ENCODE data around the gene CTBS.

CTBS gene

DNA sequence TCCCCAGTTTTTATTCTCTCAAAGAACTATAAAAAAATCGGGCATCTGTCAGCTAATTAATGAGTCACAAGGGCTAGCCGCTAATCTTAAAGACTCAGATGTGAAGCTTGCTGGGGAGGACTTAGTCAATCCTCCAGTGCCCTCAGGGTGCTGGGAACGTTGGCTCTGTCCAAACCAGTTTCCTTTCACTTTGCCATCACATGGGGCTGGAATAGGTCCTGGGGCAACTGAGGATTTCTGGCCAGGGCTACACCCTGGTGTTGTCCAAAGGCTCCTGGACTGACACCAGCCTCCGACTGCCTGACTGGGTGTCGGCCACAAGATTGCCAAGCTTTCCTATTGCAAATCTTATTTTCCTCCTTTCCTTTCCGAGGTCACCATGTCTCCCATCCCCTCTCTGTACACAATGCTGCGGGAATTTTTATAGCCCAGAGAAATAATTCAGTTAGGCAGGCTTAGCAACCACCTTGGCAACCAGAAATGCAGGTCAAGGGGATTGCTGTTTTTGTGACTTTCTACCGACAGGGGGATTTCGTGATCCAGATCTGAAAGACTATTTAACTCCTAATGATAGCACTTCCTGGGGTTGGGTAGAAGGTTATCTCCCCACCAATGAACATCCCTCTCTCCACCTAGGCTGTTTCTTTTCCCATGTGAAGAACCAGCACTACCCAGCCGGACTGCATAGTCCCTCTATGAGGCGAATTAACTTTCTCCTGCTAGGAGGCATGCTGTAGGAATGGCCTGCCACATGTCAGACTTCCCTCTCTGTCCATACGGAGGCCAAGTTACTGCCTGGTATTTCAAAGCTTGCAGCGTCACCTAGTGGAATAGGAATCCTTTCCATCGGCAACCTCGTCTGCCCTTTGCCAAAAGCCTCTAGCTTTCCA lies 29.9 kb upstream of the CTBS start:
- DNase-seq = peak; percentile 52
- Histone ChIP-seq H3K79me2 (ENCODE audit: low read length) (no peaks in the 10 kb centered on the region), H3K4me3 (ENCODE audit: low read length) (no peak overlapping the region), H3K4me1 (ENCODE audit: low read length) (0 out of 2 replicates have a peak, but pooled peaks cover 1% of the 10 kb centered on the region), H4K20me1 (ENCODE audit: insufficient read depth, low read length) (no peaks in the 10 kb centered on the region), H3K9me3 (replicated peaks; ENCODE audit: insufficient read depth, low read length) (no peaks in the 10 kb centered on the region), H2AFZ (ENCODE audit: low read length) (peak overlapping the region; percentile 40; the same call in 1 of the 2 replicates), H3K9me2 (replicated peaks; ENCODE audit: insufficient read depth, low read length) (no peaks in the 10 kb centered on the region), H3K27ac (ENCODE audit: low read length) (no peak overlapping the region), H3K4me2 (ENCODE audit: low read depth, low read length) (peak overlapping the region; percentile 26), H3K36me3 (replicated peaks; ENCODE audit: insufficient read depth, low read length) (no peaks in the 10 kb centered on the region), H3K9ac (ENCODE audit: low read length) (no peak overlapping the region), H3F3A (ENCODE audit: insufficient read depth, low read length) (no peaks in the 10 kb centered on the region), H3K27me3 (replicated peaks; ENCODE audit: insufficient read depth, low read length) (no peaks in the 10 kb centered on the region)
- TF ChIP-seq EZH2phosphoT487 (IDR thresholded peaks at IDR 0.05; ENCODE audit: low read length) (no peak), CTCF (IDR thresholded peaks at IDR 0.05; ENCODE audit: low read length) (peak; percentile 52), EZH2 (optimal IDR thresholded peaks at IDR 0.05; ENCODE audit: low read depth, low read length) (no peak)

- Histone ChIP-seq H3K27me3 (replicated peaks; ENCODE audit: insufficient read depth, low read length) (no peaks in the 10 kb centered on the region), H3K9ac (ENCODE audit: low read length) (no peak overlapping the region), H3K36me3 (replicated peaks; ENCODE audit: insufficient read depth, low read length) (no peaks in the 10 kb centered on the region), H2AFZ (ENCODE audit: low read length) (no peak overlapping the region), H3K27ac (ENCODE audit: low read length) (no peak overlapping the region), H4K20me1 (ENCODE audit: insufficient read depth, low read length) (no peaks in the 10 kb centered on the region), H3K79me2 (ENCODE audit: low read length) (no peaks in the 10 kb centered on the region), H3F3A (ENCODE audit: insufficient read depth, low read length) (no peaks in the 10 kb centered on the region), H3K9me2 (replicated peaks; ENCODE audit: insufficient read depth, low read length) (no peaks in the 10 kb centered on the region), H3K9me3 (replicated peaks; ENCODE audit: insufficient read depth, low read length) (no peaks in the 10 kb centered on the region), H3K4me3 (ENCODE audit: low read length) (no peak overlapping the region), H3K4me2 (ENCODE audit: low read depth, low read length) (no peak overlapping the region), H3K4me1 (ENCODE audit: low read length) (0 out of 2 replicates have a peak, but pooled peaks cover 9% of the 10 kb centered on the region)
- TF ChIP-seq EZH2 (optimal IDR thresholded peaks at IDR 0.05; ENCODE audit: low read depth, low read length) (no peak), EZH2phosphoT487 (IDR thresholded peaks at IDR 0.05; ENCODE audit: low read length) (no peak), CTCF (IDR thresholded peaks at IDR 0.05; ENCODE audit: low read length) (no peak)
- no peak for DNase-seq
These were observed 29.0 kb upstream of the CTBS start for GRCh38 chr1:84603223-84603622.

GRCh38 chr1:84600796-84601195 lies 26.6 kb upstream of the CTBS start:
- TF ChIP-seq CTCF (IDR thresholded peaks at IDR 0.05; ENCODE audit: low read length) (no peak), EZH2 (optimal IDR thresholded peaks at IDR 0.05; ENCODE audit: low read depth, low read length) (no peak), EZH2phosphoT487 (IDR thresholded peaks at IDR 0.05; ENCODE audit: low read length) (no peak)
- Histone ChIP-seq H3K79me2 (ENCODE audit: low read length) (no peaks in the 10 kb centered on the region), H3K27me3 (replicated peaks; ENCODE audit: insufficient read depth, low read length) (no peaks in the 10 kb centered on the region), H3K4me1 (ENCODE audit: low read length) (0 out of 2 replicates have a peak, but pooled peaks cover 9% of the 10 kb centered on the region), H2AFZ (ENCODE audit: low read length) (no peak overlapping the region), H4K20me1 (ENCODE audit: insufficient read depth, low read length) (no peaks in the 10 kb centered on the region), H3K9ac (ENCODE audit: low read length) (no peak overlapping the region), H3F3A (ENCODE audit: insufficient read depth, low read length) (no peaks in the 10 kb centered on the region), H3K9me2 (replicated peaks; ENCODE audit: insufficient read depth, low read length) (no peaks in the 10 kb centered on the region), H3K4me2 (ENCODE audit: low read depth, low read length) (no peak overlapping the region), H3K9me3 (replicated peaks; ENCODE audit: insufficient read depth, low read length) (no peaks in the 10 kb centered on the region), H3K4me3 (ENCODE audit: low read length) (no peak overlapping the region), H3K27ac (ENCODE audit: low read length) (no peak overlapping the region), H3K36me3 (replicated peaks; ENCODE audit: insufficient read depth, low read length) (no peaks in the 10 kb centered on the region)
- DNase-seq = no peak

All from MM.1S (cell line).